WI38 (cell line): ENCODE data around the gene HLA-G.

ENCODE experiments used
- H3K4me3 ChIP-seq: 2 replicates; pipeline ENCODE4 v1.5.1; 2011; ENCODE audit warnings: low read depth, mild to moderate bottlenecking, control low read depth, low read length
- TF ChIP-seq, protein P1 (sequence below): IDR thresholded peaks from 2 replicates; pipeline ENCODE4 v1.5.1; 2012; ENCODE audit warnings: low read depth, mild to moderate bottlenecking, control low read depth, low read length

Gene HLA-G

DNA sequence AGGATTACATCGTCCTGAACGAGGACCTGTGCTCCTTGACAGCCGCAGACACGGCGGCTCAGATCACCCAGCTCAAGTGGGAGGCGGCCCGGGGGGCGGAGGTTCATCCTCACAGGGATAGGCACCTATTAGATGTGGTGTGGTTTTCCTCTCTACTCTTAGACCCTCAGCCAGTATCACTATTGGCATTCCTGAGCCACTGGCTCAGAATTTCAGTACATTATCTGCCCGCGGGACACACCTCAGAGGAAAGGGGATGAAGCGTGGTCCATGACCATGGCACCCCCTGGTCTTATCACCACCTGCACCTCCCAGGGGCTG lies 34.6 kb upstream of the HLA-G start:
- TF ChIP-seq, protein P1, sequence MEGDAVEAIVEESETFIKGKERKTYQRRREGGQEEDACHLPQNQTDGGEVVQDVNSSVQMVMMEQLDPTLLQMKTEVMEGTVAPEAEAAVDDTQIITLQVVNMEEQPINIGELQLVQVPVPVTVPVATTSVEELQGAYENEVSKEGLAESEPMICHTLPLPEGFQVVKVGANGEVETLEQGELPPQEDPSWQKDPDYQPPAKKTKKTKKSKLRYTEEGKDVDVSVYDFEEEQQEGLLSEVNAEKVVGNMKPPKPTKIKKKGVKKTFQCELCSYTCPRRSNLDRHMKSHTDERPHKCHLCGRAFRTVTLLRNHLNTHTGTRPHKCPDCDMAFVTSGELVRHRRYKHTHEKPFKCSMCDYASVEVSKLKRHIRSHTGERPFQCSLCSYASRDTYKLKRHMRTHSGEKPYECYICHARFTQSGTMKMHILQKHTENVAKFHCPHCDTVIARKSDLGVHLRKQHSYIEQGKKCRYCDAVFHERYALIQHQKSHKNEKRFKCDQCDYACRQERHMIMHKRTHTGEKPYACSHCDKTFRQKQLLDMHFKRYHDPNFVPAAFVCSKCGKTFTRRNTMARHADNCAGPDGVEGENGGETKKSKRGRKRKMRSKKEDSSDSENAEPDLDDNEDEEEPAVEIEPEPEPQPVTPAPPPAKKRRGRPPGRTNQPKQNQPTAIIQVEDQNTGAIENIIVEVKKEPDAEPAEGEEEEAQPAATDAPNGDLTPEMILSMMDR = no peak
- H3K4me3 ChIP-seq = no peak overlapping the region

DNA sequence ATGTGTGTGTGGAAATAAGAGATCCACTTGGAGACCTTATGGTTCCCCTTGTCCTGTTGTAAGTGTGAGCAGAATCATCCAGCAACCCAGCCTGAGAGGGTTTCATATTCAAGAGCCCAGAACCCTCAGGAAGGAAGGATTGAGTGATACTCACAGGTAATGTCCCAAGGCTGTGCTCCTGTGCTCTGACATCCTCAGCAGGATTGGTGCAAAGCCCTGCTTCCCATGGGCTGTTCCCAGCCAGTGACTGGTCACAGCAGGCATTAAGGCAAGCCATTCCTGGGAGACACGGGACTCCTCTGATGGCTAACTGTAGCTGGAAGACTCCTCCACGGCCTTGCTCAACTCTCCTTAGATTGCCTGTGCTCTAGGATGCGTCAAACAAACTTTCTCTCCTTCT lies 33.8 kb upstream of the HLA-G start:
- TF ChIP-seq, protein P1 = no peak
- no peak overlapping the region for H3K4me3 ChIP-seq

DNA sequence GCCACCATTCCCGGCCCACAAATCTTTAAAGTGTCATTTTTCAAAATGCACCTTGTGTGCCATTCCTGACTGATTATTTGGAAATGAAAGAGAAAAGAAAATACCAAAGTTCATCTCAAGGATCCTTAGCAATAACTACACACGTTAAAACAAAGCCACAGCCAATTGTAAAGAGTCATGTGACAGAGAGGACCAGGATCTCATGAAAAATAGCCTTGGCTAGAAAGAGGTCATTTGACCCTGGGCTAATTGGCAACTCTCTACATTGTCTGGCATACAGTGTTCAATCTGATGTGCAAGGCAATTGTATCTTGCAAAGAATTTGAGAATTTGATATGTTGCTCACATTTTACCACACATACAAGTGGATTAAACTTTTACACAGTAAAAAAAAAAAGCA lies 31.6 kb upstream of the HLA-G start:
- H3K4me3 ChIP-seq = no peak overlapping the region
- TF ChIP-seq, protein P1 = no peak

DNA sequence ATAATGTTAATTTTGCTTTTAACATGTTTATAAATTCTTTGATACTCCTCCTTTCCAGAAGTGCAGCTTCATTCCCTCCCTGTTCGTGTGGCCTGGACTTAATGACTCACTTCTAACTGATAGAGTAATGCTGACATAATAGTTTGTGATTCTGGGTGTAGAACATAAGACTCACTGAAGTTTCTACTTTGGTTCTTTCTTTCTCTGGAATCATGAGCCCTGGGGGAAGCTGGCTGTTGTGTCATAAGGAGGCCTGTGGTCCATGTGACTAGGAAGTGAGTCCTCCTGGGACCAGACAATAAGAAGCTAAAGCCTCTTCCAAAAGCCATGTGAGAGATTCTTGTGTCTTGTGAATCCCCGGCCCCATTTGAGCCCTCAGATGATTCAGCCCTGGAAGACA lies 30.5 kb upstream of the HLA-G start:
- TF ChIP-seq, protein P1 = no peak
- no peak overlapping the region for H3K4me3 ChIP-seq

DNA sequence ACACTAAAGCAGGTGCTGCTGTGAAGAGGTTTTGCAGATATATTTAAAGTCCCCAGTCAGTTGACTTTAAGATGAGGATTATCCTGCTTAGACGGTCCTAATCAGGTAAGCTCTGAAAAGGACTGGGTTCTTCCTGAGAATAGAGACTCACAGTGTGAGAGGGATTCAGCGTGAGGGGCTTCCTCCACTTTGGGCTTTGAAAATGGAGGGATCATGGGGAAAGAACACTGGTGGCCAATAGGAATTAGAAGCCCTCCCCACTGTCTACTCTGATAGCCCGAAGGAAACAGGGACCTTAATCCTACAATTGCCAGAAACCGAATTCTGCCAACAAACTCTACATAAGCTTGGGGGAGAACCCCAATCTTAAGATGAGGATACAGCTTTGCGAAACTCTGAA lies 29.7 kb upstream of the HLA-G start:
- no peak overlapping the region for H3K4me3 ChIP-seq
- TF ChIP-seq, protein P1 = no peak

DNA sequence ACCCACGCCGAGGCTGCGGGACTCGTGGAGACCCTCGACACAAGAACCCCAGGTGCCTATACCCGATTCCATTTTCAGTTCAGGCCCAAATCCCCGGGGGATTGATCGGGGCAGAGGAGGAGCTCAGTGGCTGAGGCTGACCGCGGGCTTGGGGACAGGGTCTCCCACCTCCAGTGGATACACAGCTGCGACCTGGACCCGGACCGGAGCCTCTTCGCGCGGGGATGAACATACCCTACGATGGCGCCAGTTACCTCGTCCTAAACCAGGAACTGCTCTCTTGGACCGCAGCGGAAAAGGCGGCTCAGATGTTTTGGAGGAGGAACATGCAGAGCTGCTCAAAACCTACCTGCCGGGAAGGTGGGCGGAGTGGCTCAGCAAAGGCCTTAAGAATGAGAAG lies 27.4 kb upstream of the HLA-G start:
- TF ChIP-seq, protein P1 = no peak
- H3K4me3 ChIP-seq = no peak overlapping the region

DNA sequence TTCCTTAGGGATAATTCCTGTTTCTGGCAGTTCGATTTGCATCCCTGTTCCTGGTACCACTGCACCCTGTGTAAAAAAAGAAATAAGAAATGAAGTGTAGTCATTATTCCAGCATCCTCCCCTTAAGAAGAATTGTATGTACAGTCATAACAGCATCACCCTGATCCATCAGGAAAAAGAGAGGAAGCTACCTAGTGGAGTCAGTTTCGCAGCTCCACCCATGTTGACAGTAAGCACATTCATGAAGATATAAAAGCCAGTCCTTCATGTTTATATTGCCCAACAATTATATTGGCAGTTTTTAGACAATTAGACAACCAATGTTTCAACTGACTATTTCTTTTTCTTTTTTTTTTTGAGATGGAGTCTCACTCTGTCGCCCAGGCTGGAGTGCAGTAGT lies 21.2 kb upstream of the HLA-G start:
- no peak overlapping the region for H3K4me3 ChIP-seq
- TF ChIP-seq, protein P1 = no peak
